ENCODE results near the gene PRSS21. TPM values are rescaled to one million over a fixed set of nuclear protein-coding genes. Genes with fewer than 3 reads are reported as not detected.
A peak's percentile ranks its signal among the peaks of the same experiment; 100 is the strongest.

The PRSS21 gene
- total RNA-seq, 2 donors from 2014 or later: 1.7 to 6.4 TPM

DNA sequence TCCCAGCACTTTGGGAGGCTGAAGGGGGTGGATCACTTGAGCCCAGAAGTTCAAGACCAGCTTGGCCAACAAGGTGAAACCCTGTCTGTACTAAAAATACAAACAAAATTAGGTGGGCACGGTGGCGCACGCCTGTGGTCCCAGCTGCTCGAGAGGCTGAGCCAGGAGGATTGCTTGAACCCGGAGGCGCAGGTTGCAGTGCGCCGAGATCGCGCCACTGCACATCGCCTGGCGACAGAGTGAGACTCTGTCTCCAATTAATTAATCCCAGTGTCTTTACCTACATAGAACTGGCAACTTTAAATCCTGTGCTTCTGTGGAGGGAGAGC is 38.4 kb upstream of the PRSS21 start:
- DNase-seq: no peak
- intact Hi-C loops (cut with DNase I, micrococcal nuclease): no loop called here
- ATAC-seq: no peak

DNA sequence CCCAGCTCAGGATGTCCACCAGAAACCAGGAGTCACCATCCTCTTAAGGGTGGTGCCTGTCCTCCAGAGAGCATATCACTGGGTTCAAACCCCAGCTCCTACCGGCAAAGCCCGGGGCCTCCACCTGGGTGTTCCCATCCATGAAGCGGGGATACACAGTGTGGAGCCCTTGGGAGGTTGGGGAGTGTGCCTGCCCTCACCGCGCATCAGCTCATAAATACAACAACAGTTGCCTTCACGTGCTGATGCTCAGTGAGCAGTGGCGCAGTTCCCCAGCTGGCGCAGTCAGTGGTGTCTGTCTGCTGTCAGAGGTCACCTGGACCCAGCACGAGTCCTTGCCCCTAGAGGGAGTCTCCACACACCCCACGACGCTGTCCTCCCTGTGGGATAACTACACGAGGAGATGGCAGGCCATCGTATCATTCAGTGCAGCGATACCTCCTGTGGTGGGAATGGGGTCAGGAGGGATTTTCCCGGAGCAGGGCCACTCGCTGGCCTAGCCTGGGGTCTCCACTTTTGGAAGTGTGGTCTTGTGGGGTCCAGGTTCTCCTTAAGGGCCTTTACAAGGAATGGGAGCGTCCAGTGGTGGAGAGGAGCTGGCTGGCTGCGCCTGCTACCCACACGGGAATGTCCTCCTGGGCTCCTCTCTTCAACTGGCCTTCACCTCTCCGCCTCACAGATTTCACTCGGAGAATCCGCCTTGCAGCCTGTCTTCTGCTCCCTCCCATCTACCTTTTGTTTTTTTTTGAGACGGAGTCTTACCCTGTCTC is 37.7 kb upstream of the PRSS21 start:
- intact Hi-C loops (cut with DNase I, micrococcal nuclease): no loop called here
- DNase-seq (no peak), ATAC-seq (no peak)

DNA sequence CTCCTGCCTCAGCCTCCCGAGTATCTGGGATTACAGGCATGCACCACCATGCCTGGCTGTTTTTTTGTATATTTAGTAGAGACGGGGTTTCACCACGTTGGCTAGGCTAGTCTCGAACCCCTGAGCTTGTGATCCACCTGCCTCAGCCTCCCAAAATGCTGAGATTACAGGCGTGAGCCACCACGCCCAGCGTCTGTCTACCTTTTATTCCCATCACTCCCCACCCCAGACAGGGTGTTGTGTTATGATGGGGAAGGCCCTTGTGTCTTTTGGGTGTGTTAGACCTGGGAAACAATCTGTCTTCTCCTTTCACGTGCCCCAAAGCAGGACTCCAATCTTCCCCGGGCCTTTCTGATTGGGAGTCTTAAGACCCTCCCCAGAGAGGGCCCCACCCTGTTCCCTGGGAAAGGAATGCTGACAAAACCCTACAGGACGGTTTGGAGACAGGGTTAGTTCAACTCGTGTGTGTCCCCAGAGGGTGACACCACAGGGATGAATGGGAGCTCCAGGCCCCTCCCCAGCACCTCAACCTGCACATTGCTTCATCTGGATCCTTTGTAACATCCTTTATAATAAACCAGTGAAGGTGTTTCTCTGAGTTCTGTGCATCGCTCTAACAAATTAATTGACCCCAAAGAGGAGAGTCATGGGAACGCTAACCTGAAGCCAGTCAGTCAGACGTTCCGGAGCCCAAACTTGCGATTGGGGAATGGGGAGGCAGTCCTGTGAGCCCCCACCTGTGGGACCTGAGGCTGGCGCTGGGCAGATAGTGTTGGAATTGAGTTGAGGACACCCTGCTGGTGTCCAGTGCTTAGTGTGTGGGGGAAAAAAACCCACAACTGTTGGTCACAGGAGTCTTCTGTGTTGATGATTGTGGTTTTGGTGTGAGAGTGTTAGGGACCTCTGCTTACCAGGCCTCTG is 36.8 kb upstream of the PRSS21 start:
- ATAC-seq (no peak), DNase-seq (no peak)
- intact Hi-C loops (cut with DNase I, micrococcal nuclease): no loop called here

DNA sequence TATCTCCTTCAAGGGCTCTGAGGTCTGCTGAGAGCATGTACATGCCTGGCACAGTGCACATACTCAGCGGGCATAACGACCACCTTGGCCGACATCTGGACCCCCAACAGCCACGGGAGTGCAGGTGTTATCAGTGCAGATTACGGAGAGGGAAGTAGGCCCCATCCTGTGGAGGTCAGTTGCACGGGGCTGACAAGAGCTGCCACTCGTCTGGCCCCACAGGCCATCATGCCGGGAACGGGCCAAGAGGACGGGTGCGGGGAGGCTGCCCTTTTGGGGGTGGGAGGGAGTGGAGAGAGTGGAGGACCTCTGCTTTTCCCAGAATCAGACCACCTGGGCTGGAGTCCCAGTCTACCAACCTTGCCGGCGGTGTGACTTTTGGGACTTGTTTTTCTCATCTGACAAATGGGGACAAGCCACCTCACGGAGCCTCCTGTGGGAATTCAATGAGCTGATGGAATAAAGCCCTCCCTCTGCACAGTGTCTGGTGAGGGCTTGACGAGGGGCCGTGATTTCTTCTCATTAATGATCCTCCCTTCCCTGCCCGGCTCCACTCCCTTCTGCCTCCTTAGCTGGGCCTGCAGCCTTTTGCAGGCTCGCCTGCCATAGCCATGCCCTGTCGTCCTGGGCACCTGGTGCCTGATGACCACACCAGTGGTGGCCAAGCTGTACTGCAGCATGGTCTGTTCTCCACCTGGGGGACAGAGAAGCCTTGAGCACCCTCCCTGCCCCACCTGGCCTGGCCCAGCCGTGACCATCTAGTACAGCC is 34.3 kb upstream of the PRSS21 start:
- intact Hi-C loops (cut with DNase I, micrococcal nuclease): no loop called here
- ATAC-seq: no peak
- DNase-seq: no peak

DNA sequence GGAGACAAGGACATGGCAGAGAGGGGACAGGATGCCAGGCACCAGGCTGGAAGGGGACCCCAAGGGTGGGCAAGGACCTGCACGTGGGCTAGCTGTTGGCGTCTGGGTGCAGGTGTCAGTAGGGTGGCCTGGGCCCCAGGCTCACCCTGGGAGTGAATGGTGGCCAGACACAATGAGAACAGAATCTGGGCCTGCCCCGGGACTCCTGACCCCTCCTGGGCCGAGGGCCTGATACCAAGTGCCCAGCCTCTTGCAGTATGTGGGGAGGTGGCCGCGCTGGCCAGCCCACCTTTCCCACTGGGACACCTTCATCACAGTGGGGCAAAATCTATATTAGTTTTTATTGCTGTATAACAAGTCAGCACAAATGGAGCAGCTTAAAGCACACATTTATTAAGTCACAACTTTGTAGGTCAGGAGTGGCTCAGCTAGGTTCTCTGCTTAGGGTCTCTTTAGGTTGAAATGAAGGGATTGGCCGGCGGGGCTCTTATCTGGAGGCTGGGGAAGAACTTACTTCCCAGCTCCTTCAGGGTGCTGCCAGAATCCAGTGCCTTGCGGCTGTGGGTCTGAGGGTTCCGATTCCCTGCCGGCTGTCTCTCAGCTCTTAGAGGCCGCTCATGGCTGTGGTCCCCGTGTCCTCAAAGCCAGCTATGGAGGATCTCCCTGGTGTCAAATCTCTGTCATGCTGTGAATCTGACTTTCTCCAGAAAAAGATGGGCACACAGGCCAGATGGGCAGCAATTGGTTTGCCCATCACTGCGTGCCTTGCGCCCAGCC is 33.3 kb upstream of the PRSS21 start:
- ATAC-seq: no peak
- DNase-seq: no peak
- intact Hi-C loops (cut with DNase I, micrococcal nuclease): no loop called here

DNA sequence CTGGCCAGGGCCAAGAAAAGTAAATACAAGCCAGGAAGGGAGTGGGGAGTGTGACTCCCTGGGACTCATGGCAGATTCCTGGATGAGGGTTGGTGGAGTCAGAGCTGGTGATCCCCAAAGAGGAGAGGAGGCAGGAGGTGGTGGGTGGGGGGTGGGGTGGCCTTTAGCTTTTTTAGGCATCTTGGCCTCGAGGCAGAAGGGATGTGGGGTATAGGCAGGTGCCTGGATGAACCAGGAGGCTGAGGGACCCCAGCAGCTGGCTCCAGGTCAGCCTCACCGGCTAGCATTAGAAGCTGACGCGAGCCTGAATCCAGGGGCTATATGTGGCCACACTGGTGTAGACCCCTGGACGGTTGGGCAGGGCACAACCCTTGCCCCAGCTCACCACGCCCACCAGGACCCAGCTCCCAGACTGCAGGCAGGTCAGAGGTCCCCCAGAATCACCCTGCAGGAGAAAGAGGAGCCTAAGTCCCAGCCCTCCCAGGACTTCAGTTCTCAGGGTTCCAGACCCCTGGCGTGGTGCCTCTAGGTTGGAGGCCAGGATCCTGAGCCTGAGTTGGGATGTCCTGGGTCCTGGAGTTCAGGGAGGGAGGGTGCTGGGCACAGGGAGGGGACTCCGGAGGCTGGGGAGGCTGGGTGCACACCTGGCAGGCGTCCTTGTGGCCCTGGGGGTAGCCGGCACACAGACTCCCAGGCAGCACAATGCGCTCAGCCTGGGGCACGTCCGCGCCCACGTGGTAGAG is 32.5 kb upstream of the PRSS21 start:
- ATAC-seq (peak; percentile 69), DNase-seq (peak in 1 of 2 donors; percentile 14)
- intact Hi-C loops (cut with DNase I, micrococcal nuclease): no loop called here

DNA sequence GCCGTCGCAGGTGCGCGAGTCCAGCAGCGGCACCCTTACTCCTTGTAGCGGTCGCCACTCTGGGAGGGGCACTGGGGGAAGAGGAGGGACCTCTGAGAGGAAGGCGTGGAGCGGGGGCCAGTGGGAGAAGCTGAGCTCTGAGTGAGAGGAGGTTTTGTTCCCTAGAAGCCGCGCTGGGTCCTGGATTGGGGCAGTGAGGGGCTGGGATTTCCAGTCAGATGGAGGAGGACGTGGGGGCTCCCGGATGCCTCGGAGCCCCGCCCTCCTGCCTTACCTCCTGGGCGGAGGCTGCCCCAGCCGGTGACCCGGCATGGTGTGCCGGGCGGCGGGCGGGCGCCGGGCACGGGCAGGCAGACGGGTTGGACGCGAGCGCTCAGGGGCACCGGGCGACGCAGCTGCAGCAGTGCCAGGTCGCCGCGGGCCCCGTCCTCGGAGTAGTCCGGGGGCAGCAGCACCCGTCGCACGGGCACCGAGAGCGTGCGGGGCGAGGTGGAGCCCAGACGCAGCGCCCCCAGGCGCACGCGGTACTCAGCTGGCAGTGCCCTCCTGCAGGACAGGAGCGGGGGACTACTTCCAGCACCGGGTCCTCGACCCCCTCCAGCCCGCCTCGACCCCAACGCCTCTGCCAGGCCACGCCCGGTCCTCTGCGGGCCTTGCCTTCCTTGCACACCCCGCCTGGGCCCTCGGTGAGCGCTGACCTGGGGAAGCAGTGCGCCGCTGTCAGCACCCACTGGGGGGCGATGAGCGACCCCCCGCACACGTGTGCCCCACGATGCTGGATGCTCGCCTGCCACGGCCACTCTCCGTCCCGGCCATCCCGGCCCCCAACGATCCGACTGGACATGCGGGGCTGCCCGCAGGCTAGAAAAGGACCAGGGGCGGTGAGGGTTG is 31.7 kb upstream of the PRSS21 start:
- intact Hi-C loops (cut with DNase I, micrococcal nuclease): no loop called here
- ATAC-seq (peak; percentile 65), DNase-seq (peak; percentile 33 to 59)

DNA sequence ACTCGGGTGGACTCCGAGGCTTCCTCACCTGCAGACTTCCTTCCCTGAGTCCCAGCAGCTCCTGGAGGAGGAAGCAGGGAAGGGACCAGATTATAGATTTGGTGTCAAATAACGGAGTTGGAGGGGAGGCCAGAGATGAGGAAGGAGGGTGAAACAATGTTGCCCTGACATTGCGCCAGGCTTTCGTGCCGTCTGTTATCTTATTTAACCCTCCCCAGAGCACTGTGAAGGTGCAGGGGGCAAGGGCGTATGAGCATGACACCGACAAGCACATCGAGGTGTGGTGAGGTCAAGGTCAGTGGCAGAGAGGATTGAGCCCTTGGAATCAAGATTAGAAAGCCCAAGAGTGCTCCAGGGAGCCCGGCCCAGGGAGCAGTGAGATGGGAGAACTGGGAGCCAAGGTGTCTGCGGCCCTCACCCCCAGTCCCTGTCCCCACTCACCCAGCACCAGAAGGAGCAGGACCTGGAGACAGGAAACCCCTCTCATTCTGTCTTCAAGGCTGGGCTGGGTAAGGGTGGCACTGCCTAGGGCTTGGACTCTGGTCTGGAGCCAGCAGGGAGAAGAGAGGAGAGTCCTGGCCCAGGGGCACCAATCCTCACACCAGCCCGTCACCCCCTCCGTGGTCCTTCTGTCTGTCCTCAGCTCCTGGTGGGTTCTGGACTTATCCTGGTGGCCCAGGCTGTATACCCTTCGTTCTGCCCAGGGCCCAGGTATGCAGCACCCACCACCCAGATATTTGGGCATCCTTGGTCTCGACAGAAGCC is 30.8 kb upstream of the PRSS21 start:
- intact Hi-C loops (cut with DNase I, micrococcal nuclease): no loop called here
- ATAC-seq (no peak), DNase-seq (peak in 1 of 2 donors; percentile 23)

DNA sequence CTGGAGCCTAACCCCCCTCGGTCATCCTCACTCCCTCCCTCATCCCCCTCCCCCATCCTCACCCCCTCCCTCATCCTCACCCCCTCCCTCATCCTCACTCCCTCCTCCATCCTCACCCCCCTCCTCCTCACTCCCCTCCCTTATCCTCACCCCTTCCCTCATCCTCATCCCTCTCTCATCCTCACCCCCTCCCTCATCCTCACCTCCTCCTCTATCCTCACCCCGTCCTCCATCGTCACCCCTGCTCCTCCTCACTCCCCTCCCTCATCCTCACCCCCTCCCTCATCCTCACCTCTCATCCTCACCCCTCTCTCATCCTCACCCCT is 30.2 kb upstream of the PRSS21 start:
- no peak for DNase-seq
- intact Hi-C loops (cut with DNase I, micrococcal nuclease): no loop called here
- no peak for ATAC-seq

DNA sequence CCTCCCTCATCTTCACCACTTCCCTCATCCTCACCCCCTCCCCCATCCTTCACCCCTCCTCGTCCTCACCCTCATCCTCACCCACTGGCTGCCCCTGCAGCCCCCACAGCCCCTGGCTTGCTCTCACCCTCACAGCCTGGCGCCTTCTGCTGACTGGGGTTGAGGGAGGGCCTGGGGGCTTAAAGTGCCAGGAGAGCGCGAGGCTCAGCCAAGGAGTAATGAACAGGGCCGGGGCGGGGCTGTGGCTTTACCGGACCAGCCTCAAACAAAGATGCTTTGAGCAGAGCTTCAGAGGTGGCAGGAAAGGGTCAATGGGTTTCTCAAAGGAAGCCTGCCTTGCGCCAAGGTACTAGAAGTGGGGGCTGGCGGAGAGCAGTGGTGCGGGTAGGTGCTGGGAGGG is 29.6 kb upstream of the PRSS21 start, which contains the start of gene PRSS33:
TSS of gene PRSS33 (minus strand) at position 155 of the 400 bp plus-strand sequence. CDS start 1,013 bp downstream, outside the sequence.
- DNase-seq: no peak
- intact Hi-C loops (cut with DNase I, micrococcal nuclease): no loop called here
- ATAC-seq: no peak

DNA sequence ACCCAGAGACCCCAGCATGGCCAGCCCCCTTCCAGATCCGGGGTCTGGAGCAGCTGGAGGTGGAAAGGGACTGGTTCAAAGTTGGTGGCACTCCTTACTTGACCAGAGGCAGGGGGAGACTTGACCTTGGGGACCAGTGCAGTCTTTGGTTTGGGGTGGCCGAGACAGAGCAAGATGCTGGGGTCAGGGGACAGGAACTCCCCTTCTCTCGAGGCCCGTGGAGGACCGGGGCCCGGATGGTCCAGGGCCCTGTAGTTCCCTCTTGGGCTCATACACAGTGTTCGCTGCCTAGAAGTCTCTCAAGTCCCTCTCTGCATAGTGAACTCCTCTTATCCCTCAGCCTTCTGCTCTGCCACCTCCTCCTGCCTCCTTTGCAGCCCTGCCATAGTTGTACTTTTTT is 29.1 kb upstream of the PRSS21 start:
- DNase-seq (no peak), ATAC-seq (no peak)
- intact Hi-C loops (cut with DNase I, micrococcal nuclease): no loop called here

DNA sequence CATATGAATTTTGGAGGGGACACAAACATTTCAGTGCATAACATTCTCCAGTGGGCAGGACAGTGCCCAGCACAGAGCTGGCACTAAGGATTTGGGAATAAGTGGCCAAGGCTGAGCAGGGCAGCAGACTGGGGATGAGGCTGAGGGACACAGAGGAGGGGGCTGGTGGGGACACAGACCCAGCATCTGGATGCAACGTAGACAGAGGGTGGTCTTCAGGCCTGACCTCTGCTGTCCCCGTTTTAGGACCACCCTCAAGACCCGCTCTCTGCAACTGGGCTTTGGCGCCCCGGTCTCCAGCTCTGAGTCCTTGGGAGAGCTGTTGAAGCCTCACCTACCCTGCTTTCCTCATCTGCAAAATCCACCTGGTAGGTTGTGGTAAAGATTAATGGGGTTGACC is 26.4 kb upstream of the PRSS21 start:
- DNase-seq (no peak), ATAC-seq (no peak)
- intact Hi-C loops (cut with DNase I, micrococcal nuclease): no loop called here

DNA sequence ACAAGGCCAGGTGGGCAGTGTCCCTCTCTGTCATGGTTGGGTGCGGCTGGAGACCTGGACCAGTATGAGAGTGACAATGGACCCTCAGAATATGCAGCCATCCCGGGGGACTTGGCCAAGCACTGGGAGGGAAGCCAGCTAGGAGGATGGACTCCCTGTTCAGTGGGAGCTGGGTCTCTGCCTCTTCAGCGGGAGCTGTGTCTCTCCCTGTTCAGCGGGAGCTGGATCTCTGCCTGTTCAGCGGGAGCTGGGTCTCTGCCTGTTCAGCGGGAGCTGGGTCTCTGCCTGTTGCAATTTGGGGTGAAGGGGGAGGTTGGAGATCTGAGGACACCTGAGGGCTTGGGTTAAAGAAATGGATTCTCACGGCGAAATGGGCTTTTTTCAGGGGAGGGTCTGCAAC is 25.9 kb upstream of the PRSS21 start:
- ATAC-seq (no peak), DNase-seq (no peak)
- intact Hi-C loops (cut with DNase I, micrococcal nuclease): no loop called here

DNA sequence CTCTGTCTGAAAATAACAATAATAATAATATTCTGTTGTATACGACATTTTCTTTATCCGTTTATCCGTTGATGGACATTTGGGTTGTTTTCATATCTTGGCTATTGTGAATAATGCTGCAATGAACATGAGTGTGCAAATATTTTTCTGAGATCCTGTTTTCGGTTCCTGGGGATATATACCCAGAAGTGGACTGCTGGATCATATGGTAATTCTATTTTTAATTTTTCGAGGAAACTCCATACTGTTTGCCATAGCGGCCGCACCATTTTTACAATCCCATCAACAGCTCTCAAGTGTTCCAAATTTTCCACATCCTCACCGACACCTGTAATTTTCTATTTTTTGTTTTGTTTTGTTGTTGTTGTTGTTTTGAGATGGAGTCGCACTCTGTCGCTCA is 24.1 kb upstream of the PRSS21 start:
- DNase-seq: no peak
- intact Hi-C loops (cut with DNase I, micrococcal nuclease): no loop called here
- no peak for ATAC-seq

DNA sequence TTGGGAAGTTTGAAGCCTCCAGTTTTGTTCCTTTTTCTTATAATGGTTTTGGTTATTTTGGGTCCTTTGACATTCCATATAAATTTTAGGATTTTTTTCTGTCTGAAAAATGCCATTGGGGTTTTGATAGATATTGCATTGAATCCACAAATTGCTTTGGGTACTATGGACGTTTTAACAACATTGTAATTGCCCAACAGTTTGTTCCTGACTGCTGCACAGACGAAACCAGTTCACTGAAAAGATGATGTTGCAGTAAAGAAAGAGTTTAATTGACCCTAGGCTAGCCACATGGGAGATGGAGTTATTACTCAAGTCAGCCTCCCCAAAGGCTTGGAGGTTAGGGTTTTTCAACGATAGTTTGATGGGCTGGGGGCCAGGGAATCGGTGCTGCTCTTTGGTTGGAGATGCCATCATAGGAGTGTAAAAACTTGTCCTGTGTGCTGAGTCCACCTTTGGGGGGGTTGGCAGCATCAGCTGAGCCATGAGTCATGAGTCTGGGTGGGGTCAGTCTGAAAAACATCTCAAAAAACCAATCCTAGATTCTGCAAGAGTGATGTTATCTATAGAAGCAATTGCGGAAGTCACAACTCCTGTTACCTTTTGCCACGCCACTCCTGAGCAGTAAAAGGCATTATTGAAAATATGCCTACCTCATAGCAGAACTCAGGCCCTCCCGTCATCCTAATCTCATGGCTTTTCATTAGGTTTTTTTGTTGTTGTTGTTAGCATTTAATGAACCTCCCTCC is 21.5 kb upstream of the PRSS21 start:
- intact Hi-C loops (cut with DNase I, micrococcal nuclease): no loop called here
- peak; percentile 39 to 57 for DNase-seq
- peak; percentile 40 for ATAC-seq

DNA sequence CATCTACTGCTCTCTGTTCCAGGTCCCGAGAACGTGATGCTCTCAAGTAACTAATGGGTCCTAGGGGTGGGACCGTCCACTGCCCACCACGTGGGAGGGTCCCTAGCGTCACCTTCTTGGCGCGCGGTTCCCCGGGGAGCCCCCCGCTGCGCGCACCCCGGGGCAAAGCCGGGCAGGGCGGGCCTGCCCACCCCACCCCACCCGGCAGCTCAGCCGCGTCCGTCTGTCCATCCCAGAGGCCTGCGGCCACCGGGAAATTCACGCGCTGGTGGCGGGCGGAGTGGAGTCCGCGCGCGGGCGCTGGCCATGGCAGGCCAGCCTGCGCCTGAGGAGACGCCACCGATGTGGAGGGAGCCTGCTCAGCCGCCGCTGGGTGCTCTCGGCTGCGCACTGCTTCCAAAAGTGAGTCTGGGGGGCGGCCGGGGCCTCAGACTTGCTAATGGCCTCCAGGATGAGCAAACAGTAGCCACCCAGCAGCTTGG is 18.3 kb upstream of the PRSS21 start:
- ATAC-seq (no peak), DNase-seq (no peak)
- intact Hi-C loops (cut with DNase I, micrococcal nuclease): no loop called here
